Dermis microvascular lymphatic vessel endothelial cell (primary cell): ENCODE data around the gene B3GNT2. TPM values are rescaled to one million over a fixed set of nuclear protein-coding genes. Genes with fewer than 3 reads are reported as not detected.
"Not testable (repeated sequence)": the region's sequence is repeated elsewhere in the genome, so short reads cannot be mapped to it uniquely, and the experiment has no call there.

ENCODE experiments used
- DNase-seq, 2 donors: peaks; one replicate each; pipeline versions ENCODE4 v3.0.0 to v3.0.0-alpha.2; 2010; ENCODE audit warnings: low read depth in 2 of 2
- total RNA-seq: library from RNA; depleted of rRNA; stranded (reverse); fragments of >200 nt; gene quantifications from 2 replicates; pipeline ENCODE4 v1.2.1, GENCODE V29; 2014

The B3GNT2 gene, protein sequence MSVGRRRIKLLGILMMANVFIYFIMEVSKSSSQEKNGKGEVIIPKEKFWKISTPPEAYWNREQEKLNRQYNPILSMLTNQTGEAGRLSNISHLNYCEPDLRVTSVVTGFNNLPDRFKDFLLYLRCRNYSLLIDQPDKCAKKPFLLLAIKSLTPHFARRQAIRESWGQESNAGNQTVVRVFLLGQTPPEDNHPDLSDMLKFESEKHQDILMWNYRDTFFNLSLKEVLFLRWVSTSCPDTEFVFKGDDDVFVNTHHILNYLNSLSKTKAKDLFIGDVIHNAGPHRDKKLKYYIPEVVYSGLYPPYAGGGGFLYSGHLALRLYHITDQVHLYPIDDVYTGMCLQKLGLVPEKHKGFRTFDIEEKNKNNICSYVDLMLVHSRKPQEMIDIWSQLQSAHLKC
- 17.8 and 20.1 TPM in 2 replicates for total RNA-seq

DNA sequence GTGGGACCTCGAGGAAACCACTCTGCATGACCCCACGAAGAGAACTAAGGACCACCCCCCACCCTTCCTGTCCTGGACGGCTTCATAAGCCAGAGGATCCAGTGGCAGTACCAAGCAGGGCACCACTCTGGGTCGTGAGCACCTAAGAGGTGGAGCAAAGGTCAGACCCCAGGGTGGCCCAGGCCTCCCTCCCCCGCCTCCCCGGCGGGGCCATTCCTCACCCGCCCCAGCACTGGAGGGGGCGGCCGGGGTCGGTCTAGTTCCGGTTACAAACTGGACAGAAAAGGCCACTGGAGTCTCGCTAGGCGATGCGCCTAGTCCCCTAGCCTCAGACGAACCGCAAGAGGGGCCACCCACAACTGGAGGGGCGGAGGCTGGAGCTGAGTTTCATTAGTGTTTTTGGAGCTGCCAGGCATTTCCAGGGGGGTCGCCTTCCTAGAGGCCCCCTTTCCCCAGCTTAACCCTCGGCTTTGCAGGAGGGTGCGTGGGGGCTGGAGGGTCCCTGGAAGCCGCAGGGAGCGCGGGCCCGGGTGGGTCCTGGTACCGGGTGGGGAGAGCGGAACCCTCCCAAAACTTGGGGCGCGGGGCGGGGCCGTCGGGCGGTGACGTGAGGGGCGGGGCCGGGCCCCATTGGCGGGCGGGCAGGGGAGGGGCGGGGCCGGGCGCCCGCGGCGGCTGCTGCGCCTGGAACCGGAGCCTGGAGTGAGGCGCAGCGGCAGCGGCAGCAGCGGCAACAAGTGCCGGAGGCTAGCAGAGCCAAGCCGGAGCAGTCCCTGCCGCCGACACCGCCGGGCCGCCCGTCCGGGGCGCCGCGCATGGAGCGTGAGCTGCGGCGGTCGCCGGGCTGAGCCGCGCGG is at the start of gene B3GNT2:
TSS of gene B3GNT2 (plus strand) at position 695 of the 857 bp plus-strand sequence. CDS start 26,106 bp downstream, outside the sequence.
- DNase-seq = peak; percentile 17 to 72

DNA sequence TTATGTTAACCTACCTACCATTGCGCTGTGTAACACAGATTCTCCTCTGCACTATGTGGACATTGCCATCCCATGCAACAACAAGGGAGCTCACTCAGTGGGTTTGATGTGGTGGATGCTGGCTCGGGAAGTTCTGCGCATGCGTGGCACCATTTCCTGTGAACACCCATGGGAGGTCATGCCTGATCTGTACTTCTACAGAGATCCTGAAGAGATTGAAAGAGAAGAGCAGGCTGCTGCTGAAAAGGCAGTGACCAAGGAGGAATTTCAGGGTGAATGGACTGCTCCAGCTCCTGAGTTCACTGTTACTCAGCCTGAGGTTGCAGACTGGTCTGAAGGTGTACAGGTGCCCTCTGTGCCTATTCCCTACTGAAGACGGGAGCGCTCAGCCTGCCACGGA is 49.1 kb upstream of the B3GNT2 start:
- DNase-seq = not testable (repeated sequence)

DNA sequence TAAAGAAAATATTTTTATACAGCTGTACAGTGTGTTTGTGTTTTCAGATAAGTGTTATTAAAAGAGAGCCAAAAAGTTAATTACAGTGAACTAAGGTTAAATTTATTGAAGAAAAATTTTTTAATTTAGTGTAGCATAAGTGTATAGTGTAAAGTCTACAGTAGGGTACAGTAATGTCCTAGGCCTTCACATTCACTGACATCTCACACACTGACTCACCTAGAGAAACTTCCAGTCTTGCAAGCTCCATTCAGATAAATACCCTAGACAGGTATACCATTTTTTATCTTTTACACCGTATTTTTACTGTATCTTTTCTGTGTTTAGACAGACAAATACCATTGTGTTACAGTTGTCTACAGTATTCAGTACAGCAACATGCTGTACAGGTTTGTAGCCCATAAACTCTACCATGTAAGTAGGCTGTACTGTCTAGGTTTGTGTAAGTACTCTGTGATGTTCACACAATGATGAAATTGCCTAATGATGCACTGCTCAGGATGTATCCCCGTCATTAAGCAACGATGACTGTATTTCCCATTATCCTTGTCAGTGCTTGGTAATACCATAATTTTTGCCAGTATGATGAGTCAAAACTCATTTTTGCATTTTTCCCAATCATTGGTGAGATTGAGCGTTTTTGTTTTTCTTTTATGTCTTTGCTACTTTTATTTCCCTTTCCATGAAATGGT is 48.2 kb upstream of the B3GNT2 start:
- peak in 1 of 2 donors; percentile 31 for DNase-seq

DNA sequence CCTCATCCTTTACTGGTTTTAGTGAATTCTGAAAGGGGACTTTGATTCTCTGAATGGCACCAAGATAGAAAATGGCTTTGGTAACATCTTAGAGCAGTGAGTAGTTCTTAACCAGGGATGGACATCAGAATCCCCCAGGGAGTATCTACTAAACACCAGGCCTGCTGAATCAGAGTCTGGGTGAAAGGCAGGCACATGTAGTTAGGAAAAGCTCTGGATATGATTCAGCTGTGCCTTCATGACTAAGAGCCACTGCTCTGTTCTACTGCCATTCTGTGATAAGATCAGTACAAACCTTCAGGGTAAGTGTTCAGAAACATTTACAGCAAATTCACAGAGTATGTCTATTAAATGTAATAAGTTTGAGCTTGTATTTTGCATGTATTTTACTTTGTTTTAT is 46.2 kb upstream of the B3GNT2 start:
- peak in 1 of 2 donors; percentile 76 for DNase-seq

DNA sequence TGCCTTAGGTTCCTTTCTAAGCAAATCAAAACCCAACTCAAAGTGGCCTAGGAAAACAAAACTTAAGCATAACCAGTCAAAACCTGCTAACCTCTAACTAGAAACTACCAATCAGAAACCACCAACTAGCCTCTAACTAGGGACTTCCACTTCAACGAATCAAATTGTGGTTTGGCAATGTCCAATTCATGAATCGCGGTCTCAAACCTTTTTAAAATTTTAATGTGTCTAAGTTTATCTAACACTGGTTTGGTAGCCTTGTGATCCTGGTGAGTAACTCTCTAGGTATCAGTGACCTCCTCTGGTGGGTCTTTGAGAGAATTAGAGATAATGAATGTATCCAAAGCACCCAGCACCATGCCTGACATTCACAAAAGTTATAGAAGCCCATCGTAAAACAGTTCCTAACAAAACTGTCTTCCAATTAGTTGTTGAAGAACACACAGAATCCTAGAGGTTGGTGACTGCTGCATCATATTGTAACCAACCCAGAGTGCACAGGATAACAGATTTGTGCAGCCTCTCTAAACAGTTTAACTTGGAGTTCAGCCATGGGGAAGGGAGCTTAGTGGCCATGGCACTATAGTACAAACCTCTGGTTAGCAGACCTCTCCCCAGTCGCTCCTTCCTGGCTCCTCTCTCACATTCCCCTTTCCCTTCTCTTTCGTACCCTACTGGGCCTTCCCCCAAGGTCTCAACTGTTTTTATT is 45.2 kb upstream of the B3GNT2 start:
- DNase-seq = no peak

DNA sequence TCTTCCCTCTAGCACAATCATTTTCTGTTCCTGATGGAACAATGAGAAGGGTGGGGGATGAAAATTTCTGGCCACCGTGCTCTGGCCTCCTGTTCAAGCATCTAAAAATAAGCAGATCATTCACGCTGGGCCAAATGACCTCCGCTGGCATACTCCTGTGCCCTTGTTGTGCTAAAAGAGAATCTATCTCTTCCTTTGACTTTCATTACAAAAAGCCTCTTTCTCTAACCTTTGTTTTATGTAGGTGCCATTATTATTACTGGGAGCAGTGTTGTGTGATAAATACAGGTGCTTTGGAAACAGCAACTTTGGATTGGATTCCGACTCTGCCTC is 44.6 kb upstream of the B3GNT2 start:
- DNase-seq = no peak

DNA sequence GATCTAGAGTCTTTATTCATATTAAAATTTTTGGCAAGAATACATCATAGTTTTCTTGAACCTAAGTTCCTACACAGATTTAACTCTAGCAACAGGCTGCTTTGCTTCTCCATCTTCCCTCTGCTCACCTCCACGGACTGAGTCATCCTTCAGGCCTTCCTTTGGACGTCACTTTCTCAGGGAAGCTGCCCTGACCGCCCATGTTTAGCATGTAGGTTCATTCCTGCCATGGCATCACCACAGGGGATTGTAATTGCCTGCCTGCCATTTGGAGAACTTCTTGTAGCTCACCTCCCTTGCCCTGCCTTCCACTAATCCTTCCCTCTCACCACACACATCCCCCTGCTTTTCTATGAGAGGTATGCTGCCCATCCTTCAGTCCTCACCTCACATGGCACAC is 43.9 kb upstream of the B3GNT2 start:
- no peak for DNase-seq

DNA sequence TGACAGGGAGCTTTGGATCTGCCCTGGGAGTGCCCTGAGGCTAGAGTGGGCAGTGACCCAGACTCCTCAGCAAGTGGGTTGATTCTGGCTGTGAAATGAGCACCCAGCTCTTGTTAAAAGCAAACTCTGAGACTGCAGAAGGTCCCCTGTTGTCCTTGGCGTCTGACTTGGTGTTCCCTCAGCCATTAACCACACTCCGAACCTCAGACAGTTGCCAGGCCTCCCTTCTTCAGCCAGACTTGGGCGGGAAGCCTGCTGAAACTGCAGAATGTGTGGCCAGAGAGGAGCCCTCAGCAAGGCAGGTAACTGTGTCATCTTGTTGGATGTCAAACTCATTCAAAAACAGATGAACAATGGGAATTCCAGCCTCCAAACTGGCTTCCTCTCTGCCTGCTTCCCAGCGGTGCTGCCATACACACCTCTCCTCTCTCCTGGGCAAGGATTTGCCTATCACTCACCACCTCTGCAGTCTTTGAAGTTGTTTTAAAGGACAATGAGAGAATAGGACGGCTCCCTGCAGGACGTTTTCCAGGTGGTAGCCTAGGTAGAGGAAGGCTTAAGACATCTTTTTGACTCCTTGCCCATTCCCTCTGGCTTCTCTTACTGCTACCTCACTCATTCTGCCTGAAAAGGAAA is 38.9 kb upstream of the B3GNT2 start:
- no peak for DNase-seq

DNA sequence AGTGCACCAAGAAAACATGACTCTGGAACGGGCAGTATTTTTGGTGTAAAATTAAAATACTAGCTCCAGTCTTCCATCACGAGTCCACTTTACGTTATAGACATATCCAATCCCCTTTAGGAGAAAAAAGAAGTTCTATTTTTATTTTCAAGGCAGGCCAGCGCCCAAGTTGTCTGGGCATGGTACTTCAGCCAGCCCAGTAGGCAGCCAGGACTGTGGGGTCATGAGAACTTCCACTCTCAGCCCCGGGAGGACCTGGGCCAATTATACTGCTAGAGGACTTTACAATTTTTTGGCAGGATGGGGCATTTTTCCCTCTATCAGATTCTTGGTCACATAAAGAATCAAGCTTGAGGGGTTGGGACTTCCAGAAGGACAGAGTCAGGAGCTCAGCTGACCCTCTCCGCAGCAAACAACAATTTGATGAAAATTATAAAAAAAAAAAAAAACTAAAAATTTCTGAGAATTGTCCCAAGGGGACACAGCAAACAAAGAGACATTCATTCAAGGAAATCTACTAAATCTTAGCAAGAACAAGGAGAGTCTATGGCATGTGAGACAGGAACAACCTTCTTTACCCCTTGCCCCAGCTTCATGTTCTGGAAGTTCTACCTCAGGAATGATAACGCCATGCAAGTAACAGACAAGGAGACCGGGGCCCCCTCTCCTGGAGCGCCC is 37.3 kb upstream of the B3GNT2 start:
- no peak for DNase-seq

DNA sequence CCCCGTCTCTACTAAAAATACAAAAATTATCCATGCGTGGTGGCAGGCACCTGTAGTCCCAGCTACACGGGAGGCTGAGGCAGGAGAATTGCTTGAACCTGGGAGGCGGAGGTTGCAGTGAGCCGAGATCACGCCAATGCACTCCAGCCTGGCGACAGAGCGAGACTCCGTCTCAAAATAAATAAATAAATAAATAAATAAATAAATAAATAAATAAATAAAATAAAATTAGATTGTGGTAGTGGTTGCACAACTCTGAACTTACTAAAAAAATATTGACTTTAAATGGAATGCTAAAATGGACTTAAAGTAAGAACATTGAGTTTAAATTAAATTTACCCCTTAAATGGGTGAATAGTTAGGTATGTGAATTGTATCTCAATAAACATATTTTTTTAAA is 35.2 kb upstream of the B3GNT2 start:
- not testable (repeated sequence) for DNase-seq

DNA sequence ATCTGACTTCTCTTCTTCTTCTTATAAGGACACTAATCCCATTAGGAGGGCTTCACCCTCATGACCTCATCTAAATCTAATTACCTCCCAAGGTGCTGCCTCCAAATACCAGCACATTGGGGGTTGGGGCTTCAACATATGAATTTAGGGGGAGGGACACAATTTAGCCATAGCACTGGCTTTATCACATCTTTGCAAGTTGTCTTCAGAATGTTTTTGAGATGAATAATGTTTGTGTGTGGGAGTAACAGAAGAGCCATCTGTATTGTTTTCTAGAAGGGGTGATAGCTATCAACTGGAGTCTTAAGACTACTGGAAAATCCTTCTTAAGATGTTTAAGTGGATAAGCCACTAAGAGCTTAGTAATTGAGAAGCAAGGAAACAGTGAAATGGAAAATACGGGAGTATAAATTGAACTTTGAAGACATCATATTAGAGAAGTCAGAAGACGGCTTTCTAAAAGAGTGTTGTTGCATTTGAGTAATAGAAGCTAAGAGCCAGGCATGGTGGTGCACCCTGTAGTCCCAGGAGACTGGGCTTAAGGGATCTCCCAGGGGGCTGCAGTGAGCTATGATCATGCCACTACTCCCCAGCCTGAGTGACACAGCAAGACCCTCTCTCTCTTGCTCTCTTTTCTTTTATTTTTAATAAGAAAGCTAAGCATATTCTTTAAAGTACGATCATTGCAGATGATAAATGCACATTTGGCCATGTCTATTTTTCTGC is 32.6 kb upstream of the B3GNT2 start:
- DNase-seq = no peak

DNA sequence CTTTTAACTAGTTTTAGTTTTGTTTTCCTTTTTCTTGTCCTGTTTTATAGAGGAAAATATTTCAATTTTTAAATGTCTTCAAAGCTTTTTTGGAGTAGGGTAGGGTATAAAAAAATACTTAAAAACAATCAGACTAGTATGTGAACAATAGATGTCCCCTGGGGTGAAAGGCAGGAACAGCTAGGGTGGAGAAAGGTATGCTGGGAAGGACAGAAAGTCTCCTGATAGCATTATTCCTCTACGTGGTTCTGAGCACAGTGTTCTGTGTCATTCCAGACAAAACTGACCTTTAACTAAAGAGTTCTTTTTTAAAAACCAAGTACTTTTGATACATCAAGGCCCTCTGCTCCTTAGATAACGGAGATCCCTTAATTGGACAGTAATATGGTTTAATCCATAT is 32.1 kb upstream of the B3GNT2 start:
- no peak for DNase-seq

DNA sequence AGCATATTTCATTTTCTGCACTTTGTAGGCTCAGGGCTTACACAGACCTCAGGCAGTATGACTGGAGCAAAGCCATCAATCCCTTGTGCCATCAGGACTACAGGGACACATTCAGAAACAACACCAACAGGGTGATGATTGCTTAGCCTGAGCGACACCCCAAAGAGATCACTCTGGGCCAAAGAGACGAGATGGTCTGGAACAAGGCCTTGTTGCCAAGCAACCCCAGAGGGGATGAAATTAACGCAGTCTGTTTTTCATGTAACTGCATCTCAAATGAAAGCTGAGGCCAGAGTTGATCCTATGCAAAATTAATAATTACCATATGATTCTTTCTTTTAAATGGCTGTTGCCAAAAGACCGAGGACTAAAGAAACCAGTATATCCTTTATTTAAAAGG is 20.2 kb upstream of the B3GNT2 start:
- DNase-seq = no peak

DNA sequence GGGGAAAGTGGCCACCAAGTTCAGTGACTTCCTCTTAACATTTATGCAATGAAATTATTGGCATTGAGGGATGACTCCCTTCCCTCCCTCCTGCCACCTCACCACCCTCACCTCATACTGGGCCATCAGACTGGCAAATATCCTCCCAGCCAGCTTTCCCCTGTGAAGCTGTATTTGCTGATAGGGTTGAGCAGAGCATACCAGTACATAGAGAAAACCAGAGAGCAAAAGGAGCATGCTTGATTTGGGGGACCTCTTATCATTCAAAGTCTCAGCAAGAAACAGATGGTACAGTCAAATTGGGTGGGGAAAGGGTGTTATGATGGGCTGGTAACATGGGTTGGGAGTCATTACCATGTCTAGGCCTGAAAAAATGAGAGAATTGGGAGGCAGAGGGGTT is 19.1 kb upstream of the B3GNT2 start:
- no peak for DNase-seq

DNA sequence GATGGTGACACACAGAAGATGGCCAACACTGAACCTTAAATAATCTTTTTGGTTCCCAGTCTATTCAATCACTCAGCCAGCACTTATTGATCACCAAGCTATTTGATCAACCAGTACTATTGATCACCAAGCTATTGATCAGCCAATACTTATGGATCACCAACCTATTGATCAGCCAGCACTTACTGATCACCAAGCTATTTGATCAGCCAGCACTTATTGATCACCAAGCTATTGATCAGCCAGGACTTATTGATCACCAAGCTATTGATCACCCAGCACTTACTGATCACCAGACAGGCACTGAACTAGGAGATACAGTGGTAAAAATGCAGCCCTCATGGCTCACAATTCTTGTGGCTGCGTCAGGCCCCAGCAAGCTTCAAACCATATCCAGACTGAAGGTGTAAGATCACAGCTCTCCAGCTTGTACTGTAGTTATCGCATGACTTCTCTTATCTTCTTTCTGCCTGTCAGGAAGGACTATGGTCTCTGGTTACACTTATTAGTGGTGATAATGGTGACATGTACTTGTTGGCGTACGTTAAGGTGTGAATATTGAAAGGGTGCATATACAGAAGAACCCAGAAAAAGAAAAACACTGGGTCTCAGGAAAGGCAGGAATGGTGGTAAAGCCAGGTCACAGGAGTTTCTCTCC is 18.4 kb upstream of the B3GNT2 start:
- DNase-seq = no peak

DNA sequence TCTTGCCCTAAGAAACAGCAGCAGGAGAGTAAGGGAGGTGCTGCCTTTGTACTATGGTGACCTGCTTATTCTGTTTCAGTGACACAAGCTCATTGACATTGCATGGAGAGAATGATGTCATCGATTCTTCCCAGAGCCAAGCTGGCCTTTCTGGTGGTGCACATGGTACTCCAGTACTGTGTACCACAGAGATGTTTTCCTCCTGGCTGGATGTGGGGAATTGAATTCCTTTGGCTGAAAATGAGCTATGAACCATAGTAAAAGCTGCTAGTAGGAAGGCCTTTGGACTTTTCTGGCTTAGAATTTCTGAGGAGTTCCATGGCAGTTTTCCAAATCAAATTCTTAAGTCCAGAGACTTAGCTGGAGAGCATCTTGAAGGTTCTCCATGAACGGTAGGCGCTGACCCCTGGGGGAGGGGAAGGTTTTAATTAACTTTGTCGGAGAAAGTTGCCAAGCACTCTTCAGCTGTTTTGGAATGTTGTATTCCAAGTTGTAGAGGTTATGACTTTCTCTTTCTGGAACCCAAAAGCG is 17.1 kb upstream of the B3GNT2 start:
- no peak for DNase-seq

DNA sequence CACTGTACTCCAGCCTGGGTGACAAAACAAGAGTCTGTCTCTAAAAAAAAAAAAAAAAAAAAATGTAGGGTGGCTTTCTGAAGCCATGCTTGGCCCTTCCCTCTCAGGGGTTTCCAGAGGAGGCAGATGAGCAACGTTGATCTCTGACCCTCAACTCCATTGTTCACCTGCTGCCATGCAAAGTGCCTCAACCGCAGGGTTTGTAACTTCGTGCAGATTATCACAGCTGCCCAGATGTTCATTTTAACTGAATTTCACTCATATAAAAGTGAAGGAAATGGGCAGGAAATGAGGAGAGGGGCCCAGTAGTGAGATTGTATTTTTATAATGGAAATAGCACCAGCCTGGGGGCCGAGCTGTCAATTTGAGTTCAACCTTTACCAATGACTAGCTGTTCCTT is 14.9 kb upstream of the B3GNT2 start:
- no peak for DNase-seq

DNA sequence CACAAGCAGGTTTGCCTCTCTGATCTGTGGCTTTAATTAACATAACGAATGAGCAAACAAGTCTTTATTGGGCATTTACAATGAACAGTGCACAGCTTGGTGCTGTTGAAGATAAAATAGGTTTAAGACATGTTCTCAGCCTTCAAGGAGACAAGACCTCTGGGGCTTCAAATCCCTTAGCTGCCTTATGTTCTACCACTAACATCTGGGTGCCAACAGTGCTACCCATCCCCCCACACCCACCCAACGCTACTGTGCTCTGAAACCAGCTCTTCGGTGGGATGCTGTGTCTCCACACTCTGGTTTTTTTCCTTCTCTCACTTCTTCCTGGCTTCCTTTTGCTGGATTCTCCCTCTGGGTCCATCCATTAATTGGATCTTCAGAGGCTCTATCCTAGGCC is 14.1 kb upstream of the B3GNT2 start:
- DNase-seq = no peak
